Activated naive CD8-positive, alpha-beta T cell treated with anti-CD3 and anti-CD28 coated beads, Interleukin-2, amount 10 ng/mL, durations not matched to agents 7 days and 5 days (primary cell): ENCODE measurements around the gene LBX2. TPM values are rescaled to one million over a fixed set of nuclear protein-coding genes. Genes with fewer than 3 reads are reported as not detected.
A peak's percentile ranks its signal among the peaks of the same experiment; 100 is the strongest.

Experiments
- ATAC-seq: fragments of 150-1000 bp; cut with Tn5 transposase; one replicate; pipeline ENCODE4 v1.10.0; 2021; ENCODE audit warnings: low read depth, moderate library complexity
- POLR2A ChIA-PET: fragments of 350-600 bp; sonication (Branson Sonifier 250); formaldehyde crosslinking; loops from one replicate; lab custom pipeline; 2021; ENCODE audit warnings: antibody characterized with exemption; lab: Charles Lee
- DNase-seq: peaks from one replicate; pipeline ENCODE4 v3.0.0; 2021
- H3K27ac Mint-ChIP-seq: one replicate; pipeline ENCODE4 v1.8.0; 2022; ENCODE audit warnings: mild to moderate bottlenecking, mixed read lengths
- H3K27me3 Mint-ChIP-seq: one replicate; pipeline ENCODE4 v1.8.0; 2022; ENCODE audit warnings: mild to moderate bottlenecking, moderate library complexity, mixed read lengths
- H3K36me3 Mint-ChIP-seq: one replicate; pipeline ENCODE4 v1.8.0; 2021; ENCODE audit warnings: mild to moderate bottlenecking, mixed read lengths
- H3K4me1 Mint-ChIP-seq: one replicate; pipeline ENCODE4 v1.8.0; 2021; ENCODE audit warnings: mixed read lengths
- H3K4me3 Mint-ChIP-seq: one replicate; pipeline ENCODE4 v1.8.0; 2022; ENCODE audit warnings: mild to moderate bottlenecking, moderate library complexity, mixed read lengths
- H3K9me3 Mint-ChIP-seq: one replicate; pipeline ENCODE4 v1.8.0; 2021; ENCODE audit warnings: mixed read lengths
- total RNA-seq, 2 experiments: library from RNA; stranded (reverse); gene quantifications; one replicate each; pipeline ENCODE4 v1.2.3, GENCODE V29; 2021

The LBX2 gene
- total RNA-seq, 2 experiments from 2014 or later = 1.2 to 1.3 TPM

DNA sequence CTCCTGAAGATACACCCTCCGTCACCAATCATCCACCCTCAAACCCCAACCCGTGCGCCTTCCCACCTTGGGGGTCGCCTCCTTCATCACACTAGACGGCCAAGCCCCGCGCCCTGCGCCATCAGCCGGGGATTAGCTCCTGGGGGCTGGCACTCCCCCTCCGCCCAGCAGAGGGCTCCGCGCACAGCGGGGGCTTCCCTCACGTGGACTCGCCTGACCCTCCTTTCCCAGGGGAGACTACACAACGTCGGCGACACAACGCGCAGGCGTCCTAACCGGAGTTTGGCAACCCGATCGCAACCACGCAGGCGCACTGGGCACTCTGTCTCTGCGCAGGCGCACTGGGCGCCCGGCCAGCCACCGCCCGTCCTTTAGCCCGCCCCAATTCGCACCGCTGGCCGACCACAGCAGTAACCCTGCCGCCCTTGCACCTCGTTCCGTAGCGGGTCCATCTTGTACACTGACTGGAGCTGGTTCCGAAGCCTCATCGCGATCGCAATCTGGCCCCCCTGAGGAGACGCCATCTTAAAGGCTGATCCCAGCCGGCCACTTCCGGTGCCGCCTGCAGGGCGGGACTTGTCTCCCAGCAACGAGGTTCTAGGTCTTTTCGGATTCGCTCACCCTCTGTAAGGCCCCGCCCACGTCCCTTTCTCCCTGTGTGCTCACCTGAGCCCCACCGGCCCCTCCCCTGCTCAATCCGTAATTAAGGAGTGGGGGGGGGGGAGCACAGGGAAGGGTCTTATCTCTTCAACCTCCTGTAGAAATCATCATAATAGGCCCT lies 7.9 kb upstream of the LBX2 start, which contains the start of gene PCGF1:
Gene PCGF1, minus strand, starts transcription at position 551 of the 781 bp plus-strand sequence. Its CDS starts 27 bp downstream, at position 524.
- H3K27ac Mint-ChIP-seq = peak within 1 kb of the TSS; percentile 99
- POLR2A ChIA-PET = interaction anchor here (0.7 to 5.2 kb wide), 9 partner anchors 10 to 78 kb away, joined by 3 to 19 read pairs (median 5); partner anchors contain the start of genes CCDC142, LOXL3, TTC31 and WBP1
- H3K36me3 Mint-ChIP-seq = peaks cover 12% of the 10 kb centered on the region
- H3K4me1 Mint-ChIP-seq = peaks cover 32% of the 10 kb centered on the region
- no peaks in the 10 kb centered on the region for H3K9me3 Mint-ChIP-seq
- H3K4me3 Mint-ChIP-seq = peak within 1 kb of the TSS; percentile 98
- DNase-seq = peak; percentile 98
- H3K27me3 Mint-ChIP-seq = peaks cover 30% of the 10 kb centered on the region
- peak; percentile 84 for ATAC-seq

- DNase-seq = no peak
- Mint-ChIP-seq H3K9me3 (no peaks in the 10 kb centered on the region), H3K27me3 (peaks cover 30% of the 10 kb centered on the region), H3K4me3 (no peak overlapping the region), H3K27ac (no peak overlapping the region), H3K4me1 (peaks cover 35% of the 10 kb centered on the region), H3K36me3 (peaks cover 14% of the 10 kb centered on the region)
- POLR2A ChIA-PET = interaction anchor here (1.6 to 5.2 kb wide), 3 partner anchors 24 to 47 kb away, joined by 5 to 19 read pairs (median 8); partner anchors contain the start of genes CCDC142, MRPL53, TTC31 and WBP1
- ATAC-seq = no peak
These were observed 6.2 kb upstream of the LBX2 start for GRCh38 chr2:74505448-74506246.

- POLR2A ChIA-PET = interaction anchor here (0.5 to 2.1 kb wide), 4 partner anchors 10 to 86 kb away, joined by 3 to 8 read pairs (median 3); partner anchors contain the start of genes MRPL53 and TLX2
- H3K4me3 Mint-ChIP-seq = peak overlapping the region; percentile 12
- H3K4me1 Mint-ChIP-seq = peaks cover 34% of the 10 kb centered on the region
- no peak for DNase-seq
- ATAC-seq = no peak
- no peak overlapping the region for H3K27ac Mint-ChIP-seq
- H3K9me3 Mint-ChIP-seq = no peaks in the 10 kb centered on the region
- H3K36me3 Mint-ChIP-seq = peaks cover 14% of the 10 kb centered on the region
- peaks cover 36% of the 10 kb centered on the region for H3K27me3 Mint-ChIP-seq
These were observed 5.2 kb upstream of the LBX2 start for GRCh38 chr2:74504591-74504990.

DNA sequence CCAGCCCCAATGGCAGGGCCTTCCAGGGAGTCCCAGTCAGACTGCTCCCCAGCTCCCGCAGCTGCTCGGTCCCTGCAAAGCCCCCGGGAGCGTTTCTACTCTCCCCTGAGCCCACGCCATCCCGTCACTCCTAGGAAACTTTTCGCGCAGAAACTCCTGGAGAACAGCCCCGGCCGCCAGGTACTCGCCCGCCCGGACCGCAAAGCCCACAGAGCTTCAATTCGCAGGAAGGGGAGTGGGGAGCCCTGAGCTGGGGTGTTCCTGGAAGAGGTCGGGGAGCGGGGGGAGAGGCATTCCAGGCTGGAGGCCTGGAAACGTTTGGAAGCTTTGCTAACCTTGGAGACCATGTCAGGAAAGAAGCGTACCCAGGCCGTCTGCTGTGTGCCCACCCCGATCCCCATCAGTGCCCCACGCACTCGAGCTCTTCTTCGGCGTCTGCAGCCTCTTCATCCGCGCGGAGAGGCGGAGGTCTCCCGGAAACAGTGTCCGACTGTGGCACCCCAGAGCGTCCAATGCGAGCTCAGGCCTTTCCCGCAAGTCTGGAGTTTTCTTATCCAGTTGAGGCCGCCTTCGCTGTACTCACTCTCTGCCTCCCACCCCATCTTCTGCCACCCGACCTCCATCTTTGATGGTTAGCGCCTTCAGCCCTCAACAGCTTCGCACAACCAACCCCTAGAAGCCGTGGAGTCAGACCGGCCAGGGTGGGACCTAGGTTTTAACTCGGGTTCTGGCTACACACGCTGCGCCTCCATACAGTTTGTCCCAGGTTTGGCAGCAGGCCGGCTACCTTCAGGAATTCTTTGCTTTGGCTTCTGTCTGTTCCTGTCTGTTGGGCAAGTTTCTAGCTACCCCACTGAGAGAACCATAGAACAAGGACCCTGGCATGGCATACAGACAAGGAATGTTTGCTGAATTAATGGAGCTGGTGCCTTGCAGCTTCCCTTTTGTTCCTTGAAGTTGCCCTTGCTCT lies 4.4 kb upstream of the LBX2 start:
- H3K4me3 Mint-ChIP-seq = peak overlapping the region; percentile 79
- H3K27me3 Mint-ChIP-seq = peaks cover 41% of the 10 kb centered on the region
- POLR2A ChIA-PET = interaction anchor here (0.9 to 2.2 kb wide), 6 partner anchors 11 to 46 kb away, joined by 3 to 14 read pairs (median 4); partner anchors contain the start of genes CCDC142, MRPL53, TLX2 and TTC31
- peaks cover 14% of the 10 kb centered on the region for H3K36me3 Mint-ChIP-seq
- H3K9me3 Mint-ChIP-seq = no peaks in the 10 kb centered on the region
- peaks cover 39% of the 10 kb centered on the region for H3K4me1 Mint-ChIP-seq
- ATAC-seq (no peak), DNase-seq (no peak)
- peak overlapping the region; percentile 20 for H3K27ac Mint-ChIP-seq

DNA sequence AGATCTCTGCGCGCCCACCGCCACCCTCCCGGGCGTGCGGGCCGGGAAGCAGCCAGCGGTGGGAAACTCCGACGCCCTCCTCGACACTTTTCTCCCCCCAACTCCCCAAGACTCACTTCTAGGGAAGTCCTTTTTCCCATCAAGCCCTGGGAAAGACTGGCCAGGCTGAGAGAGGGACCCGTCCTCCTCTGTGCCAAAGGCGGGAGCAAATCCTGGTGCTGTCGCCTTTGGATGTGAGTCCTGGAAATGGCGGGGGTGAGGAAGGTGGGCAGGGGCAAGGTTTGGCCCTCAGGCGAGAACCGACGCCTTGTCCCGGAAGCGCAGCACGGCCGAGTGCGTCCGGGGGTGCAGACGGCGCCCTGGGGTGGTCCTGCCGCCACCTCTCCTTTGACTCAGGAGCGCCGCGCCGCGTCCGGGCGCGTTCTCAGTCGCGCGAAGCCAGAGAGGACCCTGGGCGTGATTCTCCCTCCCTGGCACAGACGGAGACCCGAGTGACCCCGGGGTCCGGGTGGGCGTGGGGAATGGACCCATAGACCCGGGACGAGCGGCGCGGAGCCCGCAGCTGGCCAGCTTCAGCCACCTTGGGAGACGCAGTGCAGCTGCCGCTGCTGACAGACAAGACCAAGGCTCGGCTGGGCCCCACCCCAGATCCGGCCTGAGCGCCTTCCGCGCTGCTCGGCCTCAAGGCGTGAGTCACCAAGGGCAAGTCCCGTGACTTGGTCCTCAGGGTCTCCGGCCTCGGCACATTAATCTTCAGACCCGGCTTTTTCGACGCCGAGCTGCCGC lies 3.5 kb upstream of the LBX2 start:
- Mint-ChIP-seq H3K27ac (peak overlapping the region; percentile 20), H3K9me3 (no peaks in the 10 kb centered on the region), H3K4me3 (peak overlapping the region; percentile 79), H3K4me1 (peaks cover 40% of the 10 kb centered on the region), H3K27me3 (peaks cover 46% of the 10 kb centered on the region), H3K36me3 (peaks cover 14% of the 10 kb centered on the region)
- ATAC-seq (peak; percentile 28), DNase-seq (peak; percentile 76)
- POLR2A ChIA-PET = interaction anchor here (0.9 to 2.2 kb wide), 5 partner anchors 12 to 45 kb away, joined by 3 to 14 read pairs (median 5); partner anchors contain the start of genes CCDC142, MRPL53, TLX2 and TTC31

- POLR2A ChIA-PET = interaction anchor here (1.2 to 2.2 kb wide), 3 partner anchors 20 to 111 kb away, joined by 3 to 14 read pairs (median 8); partner anchors contain the start of genes AUP1, CCDC142, HTRA2 and TTC31
These were observed 2.8 kb upstream of the LBX2 start for GRCh38 chr2:74502147-74502719.

DNA sequence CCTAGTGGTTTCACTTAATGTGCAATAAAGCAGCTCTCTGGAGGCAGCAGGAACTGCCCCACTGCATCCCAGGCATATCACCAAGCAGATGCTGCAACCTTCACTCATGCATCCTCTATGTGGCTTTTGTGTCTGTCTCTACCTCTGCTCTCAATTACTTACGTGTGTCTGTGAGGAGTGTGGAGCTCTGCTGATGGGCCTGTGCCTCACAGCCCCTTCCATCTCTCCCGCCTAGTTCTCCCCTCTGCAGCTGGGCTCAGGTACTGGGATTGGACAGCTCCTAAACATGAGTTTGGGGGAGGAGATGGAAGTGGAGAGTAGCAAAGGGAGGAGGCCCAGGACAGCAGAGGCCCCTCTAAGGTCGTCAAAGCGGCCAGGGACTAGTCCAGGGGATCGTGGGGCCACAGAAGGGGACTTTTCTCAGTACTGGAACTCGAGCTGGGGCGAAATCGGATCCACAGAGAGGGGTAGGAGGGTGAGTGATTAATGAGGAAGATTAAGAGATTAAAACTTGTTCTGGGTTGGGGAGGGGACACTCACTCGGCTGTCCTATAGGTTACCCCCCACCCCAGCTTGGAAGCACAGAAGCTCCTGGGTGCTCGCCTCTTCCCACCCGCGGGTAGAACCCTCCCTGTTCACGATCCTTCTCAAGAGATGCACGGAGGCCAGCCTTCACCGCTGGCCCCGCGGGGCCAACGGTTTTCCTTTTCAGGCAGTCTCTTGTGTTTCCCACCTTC lies 2.1 kb upstream of the LBX2 start:
- no peak for ATAC-seq
- Mint-ChIP-seq H3K4me3 (peak overlapping the region; percentile 79), H3K4me1 (peaks cover 41% of the 10 kb centered on the region), H3K9me3 (no peaks in the 10 kb centered on the region), H3K27ac (no peak overlapping the region), H3K36me3 (peaks cover 10% of the 10 kb centered on the region), H3K27me3 (peaks cover 54% of the 10 kb centered on the region)
- DNase-seq = no peak
- POLR2A ChIA-PET = interaction anchor here (1.1 to 1.8 kb wide), 4 partner anchors 11 to 110 kb away, joined by 3 to 8 read pairs (median 4); partner anchors contain the start of genes AUP1 and HTRA2

More at GRCh38 chr2:74502147-74502719, 2.8 kb upstream of the LBX2 start:
- Mint-ChIP-seq H3K36me3 (peaks cover 13% of the 10 kb centered on the region), H3K27me3 (peaks cover 52% of the 10 kb centered on the region), H3K27ac (peak overlapping the region; percentile 20), H3K9me3 (no peaks in the 10 kb centered on the region), H3K4me3 (peak overlapping the region; percentile 79), H3K4me1 (peaks cover 44% of the 10 kb centered on the region)
- ATAC-seq (no peak), DNase-seq (no peak)

GRCh38 chr2:74500578-74500946 lies 1.2 kb upstream of the LBX2 start:
- H3K36me3 Mint-ChIP-seq = peaks cover 9% of the 10 kb centered on the region
- POLR2A ChIA-PET = interaction anchor here (0.8 to 3.2 kb wide), 5 partner anchors 12 to 85 kb away, joined by 4 to 12 read pairs (median 4); partner anchors contain the start of genes AUP1, CCDC142, HTRA2 and TTC31
- H3K4me1 Mint-ChIP-seq = peaks cover 36% of the 10 kb centered on the region
- H3K27ac Mint-ChIP-seq = no peak overlapping the region
- DNase-seq = no peak
- H3K27me3 Mint-ChIP-seq = peaks cover 54% of the 10 kb centered on the region
- H3K9me3 Mint-ChIP-seq = no peaks in the 10 kb centered on the region
- ATAC-seq = no peak
- H3K4me3 Mint-ChIP-seq = no peak overlapping the region

DNA sequence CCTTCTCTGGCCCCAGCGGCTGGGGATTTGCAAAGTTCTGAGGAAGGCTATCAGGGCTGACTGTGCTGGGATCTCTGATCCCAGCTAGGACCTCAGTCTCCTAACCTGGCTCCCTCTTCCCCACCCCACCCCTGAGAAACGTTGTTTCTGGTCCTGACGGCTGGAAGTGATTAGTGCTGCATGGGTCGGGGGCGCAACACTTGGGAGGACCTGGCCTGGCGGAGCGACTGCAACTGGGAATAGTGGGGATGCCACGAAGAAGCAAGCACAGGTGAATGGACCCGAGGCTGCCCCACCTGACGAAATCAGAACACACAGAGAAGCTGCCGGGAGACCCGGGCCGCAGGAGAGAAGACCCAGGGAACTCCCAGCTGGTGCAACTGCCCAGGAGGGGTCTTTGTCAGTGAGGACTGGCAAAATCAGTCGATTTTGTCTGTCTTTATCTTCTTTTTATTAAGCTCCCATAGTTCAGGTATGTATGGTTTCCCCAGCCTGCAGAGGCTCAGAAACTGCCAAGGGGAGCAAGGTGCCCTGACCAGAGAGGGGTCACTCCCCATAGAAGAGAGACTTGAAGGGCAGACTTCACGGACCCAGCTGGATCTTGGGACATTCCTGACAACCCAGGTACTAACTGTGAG lies 656 bp upstream of the LBX2 start:
- ATAC-seq (no peak), DNase-seq (no peak)
- Mint-ChIP-seq H3K27ac (no peak overlapping the region), H3K9me3 (no peaks in the 10 kb centered on the region), H3K4me1 (peaks cover 32% of the 10 kb centered on the region), H3K27me3 (peaks cover 54% of the 10 kb centered on the region), H3K36me3 (peaks cover 8% of the 10 kb centered on the region), H3K4me3 (peak overlapping the region; percentile 25)
- POLR2A ChIA-PET = interaction anchor here (0.7 to 3.2 kb wide), 7 partner anchors 12 to 86 kb away, joined by 3 to 12 read pairs (median 4); partner anchors contain the start of genes AUP1, CCDC142, HTRA2 and TTC31
